ENCODE measurements around the gene GABRR2.
"Not testable (repeated sequence)": the region's sequence is repeated elsewhere in the genome, so short reads cannot be mapped to it uniquely, and the experiment has no call there.

GABRR2 gene

GRCh38 chr6:89298680-89299465 is 16.2 kb downstream of the GABRR2 start:
- H3K4me3 ChIP-seq, result no peak overlapping the region
- H3K27ac ChIP-seq, result peak overlapping the region in 2 of 21 experiments; percentile 7 to 20

- Histone ChIP-seq H3K4me3 (no peak overlapping the region), H3K27ac (peak overlapping the region in 1 of 21 experiments; percentile 5)
These were observed 17.3 kb downstream of the GABRR2 start for GRCh38 chr6:89297695-89298351.

DNA sequence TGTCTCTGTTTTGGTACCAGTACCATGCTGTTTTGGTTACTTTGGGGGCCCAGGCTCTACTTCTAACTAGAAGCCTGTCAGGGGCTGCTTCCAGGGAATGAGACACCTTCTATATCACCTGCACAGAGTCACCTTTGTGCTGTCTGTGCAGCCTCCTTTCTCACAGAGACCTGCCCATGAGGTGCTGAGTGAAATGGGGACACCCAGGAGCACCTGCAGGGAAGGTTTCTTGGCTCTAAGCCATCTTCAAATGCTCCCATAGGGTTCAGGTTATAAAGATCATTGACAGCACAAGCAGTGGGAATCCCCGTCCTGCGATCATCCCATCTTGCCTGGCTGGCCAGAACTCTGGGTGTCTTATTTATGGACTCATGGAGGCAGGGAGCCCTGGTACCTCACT is 19.1 kb downstream of the GABRR2 start:
- H3K4me3 ChIP-seq, result no peak overlapping the region
- no peak overlapping the region for H3K27ac ChIP-seq

DNA sequence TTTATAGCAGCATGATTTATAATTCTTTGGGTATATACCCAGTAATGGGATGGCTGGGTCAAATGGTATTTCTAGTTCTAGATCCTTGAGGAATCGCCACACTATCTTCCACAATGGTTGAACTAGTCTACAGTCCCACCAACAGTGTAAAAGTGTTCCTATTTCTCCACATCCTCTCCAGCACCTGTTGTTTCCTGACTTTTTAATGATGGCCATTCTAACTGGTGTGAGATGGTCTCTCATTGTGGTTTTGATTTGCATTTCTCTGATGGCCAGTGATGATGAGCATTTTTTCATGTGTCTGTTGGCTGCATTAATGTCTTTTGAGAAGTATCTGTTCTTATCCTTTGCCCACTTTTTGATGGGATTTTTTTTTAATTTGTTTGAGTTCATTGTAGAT is 20.0 kb downstream of the GABRR2 start:
- not testable (repeated sequence) for H3K4me3 ChIP-seq

DNA sequence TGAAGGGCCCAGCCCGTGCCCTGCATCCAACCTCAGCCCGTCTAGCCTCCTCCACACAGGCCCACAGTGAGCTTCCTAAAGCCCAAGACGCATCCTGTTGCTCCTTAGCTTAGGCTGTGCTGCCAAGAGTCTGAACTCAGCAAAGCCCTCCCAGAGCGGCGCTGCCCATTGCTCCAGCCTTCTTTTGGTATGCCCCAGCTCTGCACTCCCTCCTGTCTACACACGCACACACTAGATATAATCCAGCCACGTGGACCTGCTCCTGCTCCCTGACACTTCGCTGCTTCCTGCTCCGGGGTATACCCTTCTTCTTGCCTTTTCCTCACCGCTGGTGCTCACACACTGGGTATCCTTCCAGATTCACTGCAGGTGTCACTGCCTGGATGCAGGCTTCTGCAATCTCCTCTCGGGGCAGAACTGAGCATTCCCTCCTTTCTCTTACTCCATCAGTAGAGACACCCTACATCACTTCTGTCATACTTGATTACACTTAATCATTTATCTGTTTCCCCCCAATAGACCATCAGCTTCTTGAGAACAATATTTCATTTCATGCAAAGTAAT is 23.8 kb downstream of the GABRR2 start:
- no peak overlapping the region for H3K4me3 ChIP-seq
- no peak overlapping the region for H3K27ac ChIP-seq

More for the DNA sequence above, 20.0 kb downstream of the GABRR2 start:
- H3K27ac ChIP-seq, result not testable (repeated sequence)

GRCh38 chr6:89290401-89291155 is 24.5 kb downstream of the GABRR2 start:
- Histone ChIP-seq H3K27ac (no peak overlapping the region), H3K4me3 (no peak overlapping the region)

DNA sequence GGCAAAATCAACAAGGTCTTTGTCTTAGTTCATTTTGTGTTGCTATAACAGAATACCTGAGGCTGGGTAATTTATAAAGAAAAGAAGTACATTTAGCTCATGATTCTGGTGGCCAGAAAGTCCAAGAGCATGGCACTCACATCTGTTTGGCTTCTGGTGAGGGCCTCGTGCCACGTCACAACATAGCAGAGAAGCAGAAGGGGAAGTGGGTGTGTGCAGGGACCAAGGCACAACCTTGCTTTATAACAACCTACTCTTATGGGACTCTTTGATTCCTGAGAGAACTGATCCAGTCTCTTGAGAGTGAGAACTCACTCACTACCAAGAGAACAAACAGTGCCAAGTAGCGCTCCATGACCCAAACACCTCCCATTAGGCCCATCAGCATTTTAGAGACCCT is 25.4 kb downstream of the GABRR2 start:
- Histone ChIP-seq H3K27ac (no peak overlapping the region), H3K4me3 (no peak overlapping the region)

DNA sequence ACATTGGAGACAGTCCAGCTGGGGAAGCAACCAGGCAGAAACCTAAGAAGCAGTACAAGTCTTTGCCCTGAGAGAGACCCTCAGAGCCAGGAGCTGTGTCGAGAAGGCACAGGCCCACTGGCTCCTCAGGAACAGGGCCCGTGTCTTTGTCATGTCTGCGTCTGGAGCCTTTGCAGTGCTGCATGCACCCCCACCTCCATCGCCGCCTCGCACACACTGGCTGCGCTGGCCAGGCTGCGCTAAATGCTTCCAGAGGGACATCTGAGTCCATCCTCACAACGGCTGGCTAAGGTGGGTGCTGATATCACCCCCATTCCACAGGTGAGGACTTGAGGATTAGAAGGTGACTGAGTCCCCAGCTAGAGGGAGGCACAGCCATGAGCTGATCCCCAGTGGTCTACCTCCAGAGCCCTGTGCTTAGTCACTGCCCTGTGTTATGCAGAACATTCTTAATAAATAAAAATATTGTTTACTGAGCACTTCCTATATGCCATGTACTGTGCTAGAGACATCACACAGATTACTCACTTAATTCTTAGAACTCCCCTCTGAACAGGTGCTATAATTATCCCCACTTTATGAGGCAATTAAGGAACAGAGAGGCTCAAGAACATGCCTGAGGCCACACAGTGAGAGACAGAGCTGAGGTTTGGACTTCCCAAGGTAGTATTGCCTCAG is 27.6 kb downstream of the GABRR2 start:
- Histone ChIP-seq H3K4me3 (no peak overlapping the region), H3K27ac (no peak overlapping the region)

- Histone ChIP-seq H3K27ac (no peak overlapping the region), H3K4me3 (no peak overlapping the region)
These were observed 28.6 kb downstream of the GABRR2 start for GRCh38 chr6:89286516-89286915.

DNA sequence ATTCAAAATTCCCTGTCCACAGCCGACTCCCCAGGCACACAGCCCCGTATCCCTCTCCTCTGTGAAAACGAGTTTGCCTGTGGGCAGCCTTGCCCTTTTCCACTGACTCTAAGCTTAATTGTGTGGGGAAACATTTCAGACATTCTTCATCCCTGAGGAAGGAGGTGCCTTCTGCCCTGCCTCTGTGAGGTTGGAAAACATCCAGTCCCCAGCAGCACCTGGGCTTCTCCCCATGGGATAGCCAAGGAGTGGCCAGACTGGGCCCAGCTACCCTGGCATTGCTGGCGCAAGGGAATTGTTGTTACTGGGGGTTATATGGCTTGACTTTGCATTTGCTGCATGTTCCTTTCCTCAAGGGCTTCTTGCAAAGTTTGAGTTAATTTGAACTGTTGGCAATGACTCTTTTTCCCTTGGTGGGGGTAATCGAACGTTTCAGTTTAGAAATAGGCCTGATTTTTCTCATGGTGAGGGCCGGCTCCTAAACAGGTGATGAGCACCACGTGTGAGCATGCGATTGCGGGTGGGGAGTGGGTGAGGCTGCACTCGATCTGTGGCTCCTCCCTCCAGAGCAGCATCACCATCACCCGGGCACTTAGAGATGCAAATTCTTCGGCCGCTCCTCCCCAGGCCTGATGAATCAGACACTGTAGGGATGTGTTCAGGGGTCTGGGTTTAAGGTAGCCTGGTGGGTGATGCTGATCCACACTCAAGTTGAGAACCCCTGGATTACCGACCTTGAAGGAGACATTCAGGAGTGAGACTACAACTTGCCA is 29.9 kb downstream of the GABRR2 start:
- Histone ChIP-seq H3K27ac (no peak overlapping the region), H3K4me3 (no peak overlapping the region)

GRCh38 chr6:89284081-89284480 is 31.0 kb downstream of the GABRR2 start:
- H3K4me3 ChIP-seq, result no peak overlapping the region
- no peak overlapping the region for H3K27ac ChIP-seq

GRCh38 chr6:89282749-89283148 is 32.4 kb downstream of the GABRR2 start:
- Histone ChIP-seq H3K27ac (no peak overlapping the region), H3K4me3 (no peak overlapping the region)

GRCh38 chr6:89281779-89282246 is 33.3 kb downstream of the GABRR2 start:
- Histone ChIP-seq H3K4me3 (no peak overlapping the region), H3K27ac (no peak overlapping the region)

GRCh38 chr6:89278956-89279355 is 36.1 kb downstream of the GABRR2 start:
- no peak overlapping the region for H3K27ac ChIP-seq
- no peak overlapping the region for H3K4me3 ChIP-seq

DNA sequence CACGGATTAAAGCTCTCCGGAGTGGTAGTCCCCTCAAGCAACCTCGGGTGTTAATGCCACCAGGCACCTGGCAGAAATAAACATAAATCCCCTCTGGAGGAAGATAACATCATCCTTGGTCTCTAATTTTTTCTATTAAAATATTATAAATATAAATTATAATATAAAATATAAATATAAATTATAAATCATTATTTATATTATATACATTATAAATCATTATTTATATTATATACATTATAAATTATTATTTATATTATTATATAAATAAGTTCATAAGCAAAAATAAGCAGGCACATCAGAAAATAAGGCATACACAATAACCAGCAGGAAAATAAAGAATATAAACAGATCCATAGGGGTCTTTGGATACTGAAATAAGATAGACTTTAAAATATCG is 39.2 kb downstream of the GABRR2 start:
- no peak overlapping the region for H3K4me3 ChIP-seq
- H3K27ac ChIP-seq, result no peak overlapping the region

DNA sequence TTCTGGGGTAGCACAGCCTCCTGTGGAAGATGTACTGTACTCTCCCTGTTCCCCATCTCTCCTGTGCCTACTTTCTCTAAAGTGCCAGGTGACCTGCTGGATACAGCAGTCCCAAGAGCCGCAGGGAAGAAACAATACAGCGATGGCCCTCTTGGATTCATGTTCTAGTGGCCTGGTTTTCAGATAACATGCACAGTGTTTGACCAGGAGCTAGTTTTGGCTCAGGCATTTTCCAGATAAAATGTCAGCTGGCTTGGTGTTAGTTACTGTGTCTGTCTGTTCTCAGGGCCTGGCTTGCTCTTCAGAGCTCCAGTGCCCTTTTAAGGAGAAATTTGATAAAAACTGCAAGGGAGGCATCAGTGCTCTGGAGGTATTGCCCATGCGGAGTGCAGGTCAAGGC is 41.3 kb downstream of the GABRR2 start:
- Histone ChIP-seq H3K27ac (no peak overlapping the region), H3K4me3 (no peak overlapping the region)

GRCh38 chr6:89272596-89272995 is 42.5 kb downstream of the GABRR2 start:
- Histone ChIP-seq H3K4me3 (no peak overlapping the region), H3K27ac (no peak overlapping the region)

- Histone ChIP-seq H3K27ac (no peak overlapping the region), H3K4me3 (no peak overlapping the region)
These were observed 44.0 kb downstream of the GABRR2 start for GRCh38 chr6:89270951-89271721.
